Measurements from ENCODE around the gene NDUFS8.
"Not testable (repeated sequence)": the region's sequence is repeated elsewhere in the genome, so short reads cannot be mapped to it uniquely, and the experiment has no call there.

Gene NDUFS8

DNA sequence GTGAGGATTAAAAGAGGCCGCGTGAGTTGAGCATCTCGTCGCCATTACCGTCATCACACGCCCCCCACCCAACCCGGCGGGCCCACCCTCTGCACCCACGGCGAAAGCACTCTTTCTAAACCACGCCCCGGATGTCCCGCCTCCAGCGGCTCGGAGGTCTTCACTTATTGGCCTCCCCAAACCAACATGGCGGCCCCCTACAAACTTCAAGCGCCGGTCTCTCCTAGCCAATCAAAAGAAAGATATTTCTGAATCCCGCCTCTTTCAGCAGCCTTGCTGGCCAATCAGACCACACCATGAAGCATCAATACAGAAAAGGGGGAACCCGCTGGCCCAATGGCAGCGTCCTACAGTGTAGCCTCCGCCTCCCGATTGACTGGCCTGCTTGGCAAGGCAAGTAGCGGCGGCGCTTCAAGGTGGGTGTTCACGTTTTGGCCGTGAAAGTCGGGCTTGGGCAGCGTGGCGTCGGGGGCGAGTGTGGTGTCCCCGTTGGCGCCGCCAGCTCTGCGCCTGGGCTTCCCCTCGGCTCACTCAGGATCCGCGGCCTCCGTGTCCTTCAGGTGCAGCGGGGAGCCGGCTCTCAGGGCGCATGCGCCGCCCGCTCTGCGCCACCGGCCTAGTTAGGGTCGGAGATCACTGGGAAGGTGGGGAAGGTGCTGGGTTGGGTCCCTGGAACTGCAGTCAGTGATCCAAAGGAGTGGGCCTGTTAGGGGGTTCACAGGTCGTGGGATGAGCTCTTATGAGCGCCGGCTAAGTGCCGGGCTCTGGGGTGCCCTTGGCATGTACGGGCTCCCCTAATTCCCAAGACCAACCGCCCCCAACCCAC lies at the start of gene NDUFS8:
Gene NDUFS8 (plus strand): TSS at position 364 of the 826 bp plus-strand sequence. CDS start 1,471 bp downstream, outside the sequence.
- DNase-seq, result peak; percentile 99

DNA sequence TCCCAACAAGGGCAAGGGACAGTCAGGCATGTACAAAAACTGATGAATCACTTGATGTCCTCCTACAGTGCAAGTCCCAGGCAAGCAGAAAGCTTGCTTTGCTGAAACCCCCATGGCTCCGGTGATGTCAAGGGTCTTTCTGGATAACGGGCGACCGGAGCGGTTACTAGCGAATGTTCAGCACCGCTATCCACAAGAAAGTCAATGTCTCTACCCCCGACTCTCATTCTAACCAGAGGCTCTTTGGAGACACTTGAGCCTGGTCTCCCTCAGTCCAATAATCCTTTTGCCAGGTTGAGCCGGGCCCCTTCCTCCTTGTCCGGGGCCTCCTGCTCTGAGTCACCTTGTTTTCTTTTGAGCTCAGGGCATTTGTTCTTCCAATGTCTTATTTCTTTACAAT lies 49.3 kb upstream of the NDUFS8 start:
- DNase-seq, result not testable (repeated sequence)

- DNase-seq, result not testable (repeated sequence)
Measured at GRCh38 chr11:67982255-67982857, 48.1 kb upstream of the NDUFS8 start.

GRCh38 chr11:67983951-67984350 lies 46.5 kb upstream of the NDUFS8 start:
- no peak for DNase-seq

GRCh38 chr11:67985302-67985701 lies 45.2 kb upstream of the NDUFS8 start:
- not testable (repeated sequence) for DNase-seq

DNA sequence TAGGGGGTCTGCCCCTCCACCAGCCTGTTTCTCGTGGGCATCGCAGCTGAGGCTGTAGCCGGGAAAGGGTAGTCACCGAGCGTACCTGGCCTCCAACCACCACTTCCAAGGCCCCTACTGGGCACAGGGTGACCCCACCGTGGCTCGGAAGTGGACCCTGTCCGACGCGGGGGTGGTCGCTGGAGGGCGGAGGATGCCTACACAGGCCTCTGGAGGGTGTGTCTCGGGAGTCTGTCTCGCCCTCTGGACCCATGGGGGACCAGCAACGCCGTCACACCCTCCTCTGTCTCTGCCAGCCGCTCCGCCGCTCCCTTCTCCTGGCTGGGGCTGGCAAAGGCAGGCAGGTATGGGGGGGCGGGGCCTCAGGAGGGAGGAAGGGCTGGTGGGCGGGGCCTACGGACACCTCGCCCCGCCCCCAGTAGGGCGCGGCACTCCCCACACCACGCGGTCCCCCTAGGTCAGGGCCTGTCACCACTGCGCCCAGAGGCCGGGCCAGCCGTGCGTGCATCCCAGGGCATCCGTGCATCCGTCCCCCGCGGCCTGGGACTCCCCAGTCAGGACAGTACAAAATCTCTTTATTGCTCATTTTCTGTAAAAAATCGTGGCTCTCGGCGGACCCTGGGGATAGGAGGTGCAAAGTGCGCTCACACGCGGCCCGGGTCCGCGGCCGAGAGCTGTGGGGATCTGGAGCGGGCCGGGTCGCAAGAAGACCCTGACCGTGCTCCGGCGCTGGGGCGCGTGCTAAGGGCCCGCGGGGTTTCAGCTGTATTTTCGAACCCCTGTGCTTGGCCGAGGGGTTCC lies 39.7 kb upstream of the NDUFS8 start:
- not testable (repeated sequence) for DNase-seq

DNA sequence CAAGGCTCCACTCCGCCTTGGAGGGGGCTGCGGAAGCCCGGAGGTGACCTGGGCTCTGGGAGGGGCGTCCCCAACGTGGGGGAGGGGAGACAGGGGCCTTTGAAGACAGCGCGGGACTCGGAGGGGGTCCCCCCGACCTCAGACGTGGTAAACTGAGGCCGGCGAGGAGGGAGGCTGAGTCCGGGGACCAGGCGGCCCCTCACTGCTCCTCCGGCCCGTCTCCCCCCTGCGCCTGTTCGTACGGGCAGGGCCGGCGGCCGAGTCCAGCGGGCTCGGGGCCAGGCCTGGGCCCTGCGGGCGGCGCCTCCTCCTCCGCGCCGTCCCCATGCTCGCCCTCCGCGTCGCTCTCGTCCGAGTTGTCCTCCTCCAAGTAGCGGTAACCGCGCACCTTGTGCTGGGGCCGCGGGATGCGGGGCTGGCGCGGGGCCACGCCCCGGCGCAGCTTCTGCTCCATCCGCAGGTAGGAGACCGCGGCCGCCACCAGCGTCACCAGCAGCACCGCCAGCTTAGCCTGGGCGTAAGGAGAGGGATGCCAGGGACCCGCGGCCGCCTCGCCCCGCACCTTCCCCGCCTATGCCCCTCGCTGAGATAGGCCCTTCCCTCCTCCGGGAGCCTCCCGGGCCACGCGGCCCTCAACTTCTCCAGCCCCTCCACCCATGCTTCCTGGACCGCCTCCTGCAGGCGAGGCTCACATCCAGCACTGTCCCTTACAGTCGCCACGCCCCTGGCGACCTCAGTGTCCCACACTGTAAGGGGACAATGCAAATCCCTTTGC lies 38.9 kb upstream of the NDUFS8 start:
- not testable (repeated sequence) for DNase-seq

DNA sequence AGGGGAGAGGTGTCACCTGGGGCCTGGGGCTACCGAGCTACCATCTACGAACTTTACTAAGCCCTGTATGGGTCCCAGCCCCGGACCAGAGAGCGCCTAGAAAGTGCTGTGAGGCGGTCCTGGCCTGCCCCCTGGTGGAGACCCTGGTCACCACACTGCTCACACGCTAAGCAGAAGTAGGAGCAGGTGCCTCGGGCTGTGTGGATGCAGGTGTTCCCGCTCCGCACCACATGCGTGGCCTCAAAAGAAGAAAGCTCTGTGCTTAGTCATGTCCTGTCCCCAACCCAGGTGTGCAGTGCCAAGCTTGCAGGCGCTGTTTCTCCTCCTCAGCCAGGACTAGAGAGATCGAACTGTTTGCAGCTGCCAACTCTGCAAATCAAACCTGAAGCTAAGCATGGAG lies 36.7 kb upstream of the NDUFS8 start:
- not testable (repeated sequence) for DNase-seq

DNA sequence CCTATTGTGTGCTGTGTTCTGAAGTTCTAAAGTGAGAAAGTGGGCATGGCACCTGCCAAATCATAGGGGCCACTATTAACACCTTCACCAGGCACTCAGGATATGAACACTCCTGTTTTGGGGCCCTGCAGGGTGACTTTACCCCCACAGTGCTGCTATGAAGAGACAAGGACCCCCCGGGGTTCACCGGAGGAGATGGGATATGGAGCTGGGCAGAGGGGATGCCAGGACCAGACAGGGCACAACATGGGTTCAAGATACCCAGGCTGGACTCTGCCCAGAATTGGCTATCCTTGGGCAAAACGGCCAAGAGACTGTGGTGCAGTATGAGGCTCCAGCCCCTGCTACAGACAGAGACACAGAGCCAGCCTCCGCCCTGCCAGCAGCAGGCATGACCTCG lies 36.1 kb upstream of the NDUFS8 start:
- not testable (repeated sequence) for DNase-seq

DNA sequence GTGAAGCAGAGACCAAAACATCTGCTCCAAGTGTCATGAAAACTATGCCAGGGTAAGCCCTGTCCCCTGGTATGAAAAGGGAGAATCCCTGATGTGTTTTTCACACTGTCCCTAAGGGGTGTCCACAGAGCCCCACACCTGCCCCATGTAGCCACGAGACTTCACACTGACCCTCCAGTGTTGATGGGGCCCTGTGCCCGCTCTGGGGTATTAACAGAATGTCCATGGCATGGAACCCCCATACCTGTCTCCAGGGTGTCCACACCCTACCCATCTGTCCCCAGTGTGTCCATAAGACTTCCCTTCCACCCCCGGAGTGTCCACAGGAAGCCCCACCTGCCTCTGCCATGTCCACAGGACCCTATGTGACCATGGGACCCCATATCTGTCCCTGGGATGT lies 35.4 kb upstream of the NDUFS8 start:
- not testable (repeated sequence) for DNase-seq

DNA sequence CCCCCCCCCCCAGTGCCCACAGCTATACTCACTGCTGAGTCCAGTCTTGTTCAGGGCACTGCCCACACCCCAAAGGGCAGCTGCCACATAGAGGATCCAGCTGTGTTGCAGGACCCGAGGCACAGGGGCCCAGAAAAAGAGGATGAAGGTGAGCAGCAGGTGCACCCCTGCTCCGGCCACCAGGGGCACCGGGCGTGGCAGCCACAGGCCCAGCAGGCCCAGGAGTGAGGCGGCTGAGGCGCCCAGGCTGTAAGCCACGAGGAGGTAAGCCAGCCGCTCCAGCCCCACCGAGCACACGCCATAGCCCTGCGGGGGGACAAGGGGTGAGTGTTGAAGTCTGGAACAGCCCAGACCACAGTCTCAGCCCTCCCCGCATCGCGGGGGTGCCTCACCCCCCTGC lies 34.9 kb upstream of the NDUFS8 start:
- not testable (repeated sequence) for DNase-seq

GRCh38 chr11:67996051-67996450 lies 34.4 kb upstream of the NDUFS8 start:
- DNase-seq, result no peak

DNA sequence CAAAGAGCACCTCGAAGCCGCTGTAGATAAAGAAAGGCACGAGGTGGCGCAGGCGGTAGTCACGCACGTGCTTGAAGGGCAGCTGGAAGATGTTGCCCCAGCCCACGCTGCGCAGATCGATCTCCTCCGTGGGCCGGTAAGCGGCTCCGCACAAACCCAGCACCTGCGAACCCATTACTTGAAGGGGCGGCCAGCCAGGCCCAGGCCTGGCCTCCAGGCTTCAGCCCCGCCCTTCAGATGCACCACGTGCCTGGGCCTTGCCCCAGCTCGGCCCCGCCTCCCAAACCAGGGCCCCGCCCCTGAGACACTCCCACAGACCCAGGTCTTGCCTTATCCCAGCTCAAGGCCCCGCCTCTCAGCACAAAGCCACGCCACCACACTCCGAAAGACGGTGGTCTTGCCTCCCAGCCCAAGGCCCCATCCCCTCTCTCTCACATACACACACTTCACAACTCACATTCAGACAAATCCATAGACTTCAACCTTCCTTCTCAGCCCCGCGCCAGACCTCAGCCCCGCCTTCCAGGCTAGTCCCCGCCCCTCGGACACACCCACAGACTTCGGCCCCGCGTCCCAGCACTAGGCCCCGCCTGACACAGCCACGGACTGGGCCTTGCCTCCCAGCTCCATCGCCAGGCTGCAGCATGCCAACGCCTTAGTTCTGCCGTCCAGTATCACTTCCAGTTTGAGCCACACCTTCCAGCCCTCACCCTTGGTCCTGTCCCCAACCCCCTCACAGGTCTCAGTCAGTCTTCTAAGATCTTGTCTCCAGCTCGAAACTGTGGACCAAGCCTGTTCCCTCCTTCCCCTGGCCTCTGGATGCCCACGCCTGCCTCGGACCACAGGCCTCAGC lies 33.6 kb upstream of the NDUFS8 start:
- no peak for DNase-seq

DNA sequence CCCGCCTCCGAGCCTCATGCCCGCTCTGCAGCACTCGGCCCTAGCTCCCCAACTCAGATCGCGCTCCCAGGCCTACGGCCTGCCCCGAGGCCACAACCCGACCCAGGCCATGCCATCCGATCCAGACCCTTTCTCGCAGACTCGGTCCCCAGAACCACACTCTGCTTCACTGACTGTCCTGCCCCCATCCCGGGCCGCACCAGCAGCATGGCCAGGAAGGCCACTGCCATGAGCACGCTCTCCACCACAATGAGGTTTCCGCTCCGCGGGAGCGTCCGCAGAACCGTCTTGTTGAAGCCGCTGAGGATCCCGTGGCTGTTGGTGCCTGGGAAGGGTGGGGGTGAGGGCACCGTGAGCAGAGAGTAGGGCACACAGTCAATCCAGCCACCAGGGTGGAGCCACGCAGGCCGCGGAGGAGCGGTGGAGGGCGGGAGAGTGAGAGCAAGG lies 33.0 kb upstream of the NDUFS8 start:
- no peak for DNase-seq

GRCh38 chr11:67998150-67999045 lies 32.1 kb upstream of the NDUFS8 start:
- no peak for DNase-seq

GRCh38 chr11:67999201-67999629 lies 31.3 kb upstream of the NDUFS8 start:
- DNase-seq, result no peak

GRCh38 chr11:67999704-68000103 lies 30.8 kb upstream of the NDUFS8 start:
- DNase-seq, result no peak

- DNase-seq, result no peak
Measured at GRCh38 chr11:68002575-68002937, 27.9 kb upstream of the NDUFS8 start.

DNA sequence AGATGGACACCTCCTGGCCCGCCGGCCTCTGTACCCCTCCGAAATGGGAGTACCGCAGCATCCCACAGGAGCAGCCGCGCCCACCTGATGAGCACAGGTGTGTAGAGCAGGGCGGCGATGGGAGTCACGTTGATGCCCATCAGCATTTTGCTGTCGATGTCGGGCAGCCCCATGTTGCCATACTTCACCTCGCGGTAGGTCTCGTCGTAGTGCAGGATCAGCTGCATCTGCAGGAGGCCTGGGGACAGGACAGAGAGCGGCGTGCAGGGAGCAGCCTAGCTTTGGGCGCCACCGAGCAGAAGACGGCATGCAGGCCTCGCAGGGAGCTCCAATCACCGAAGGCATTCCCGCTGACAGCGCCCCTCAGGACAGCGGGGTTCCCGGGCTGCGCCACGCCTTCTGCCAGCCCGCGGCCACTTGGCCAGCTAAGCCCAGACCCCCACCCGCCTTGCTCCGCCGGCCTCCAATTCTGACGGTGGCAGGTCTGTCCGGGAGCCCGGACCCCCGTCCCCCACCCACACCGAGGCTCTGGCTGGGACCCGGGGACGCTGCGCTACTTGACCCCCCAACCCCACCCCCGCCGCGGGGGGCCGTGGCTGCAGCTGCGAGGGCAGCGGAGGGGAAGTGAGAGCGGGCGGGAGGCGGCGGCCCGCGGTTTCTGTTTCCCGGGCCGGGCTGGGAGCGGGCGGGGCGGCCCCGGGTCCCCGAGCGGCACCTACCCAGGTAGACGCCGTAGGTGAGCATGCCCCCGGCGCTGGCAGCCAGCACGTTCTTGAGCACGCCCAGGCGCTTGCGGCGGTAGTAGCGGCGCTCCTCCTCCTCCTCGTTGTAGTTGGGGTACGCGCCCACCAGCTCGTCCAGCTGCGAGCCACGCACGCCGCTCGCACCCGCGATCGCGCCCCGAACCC lies 27.3 kb upstream of the NDUFS8 start:
- no peak for DNase-seq
